GM23338 (cell line): ENCODE measurements around the gene PRPS2.

Experiments used
- CREB1 ChIP-seq: fragments of 250-450 bp; sonication (Bioruptor Pico); IDR thresholded peaks from 2 replicates; pipeline ENCODE4 v1.5.0; 2020; ENCODE audit warnings: low read depth, mild to moderate bottlenecking, moderate library complexity
- CTCF ChIP-seq, 2 experiments: fragments of 200-600 bp in 1 of 2; sonication (generic) in 1 of 2; conservative IDR thresholded peaks; 2 replicates each; pipeline versions ENCODE4 v1.5.1 to v1.6.1; 2016 to 2017; ENCODE audit warnings: antibody characterized with exemption in 2 of 2, low read depth in 2 of 2, mild to moderate bottlenecking in 2 of 2, moderate library complexity in 1 of 2
- EZH2 ChIP-seq: fragments of 200-600 bp; sonication (generic); IDR thresholded peaks from one replicate; pipeline ENCODE4 v1.8.0; 2017; ENCODE audit warnings: antibody characterized with exemption, mild to moderate bottlenecking, low read depth; ENCODE audit not compliant: unreplicated experiment
- EZH2phosphoT487 ChIP-seq: fragments of 200-600 bp; sonication (generic); IDR thresholded peaks from one replicate; pipeline ENCODE4 v1.8.1; 2018; ENCODE audit warnings: antibody characterized with exemption; ENCODE audit not compliant: unreplicated experiment
- JUNB ChIP-seq: IDR thresholded peaks from one replicate; pipeline ENCODE4 v1.6.1; 2016; ENCODE audit warnings: antibody characterized with exemption; ENCODE audit not compliant: unreplicated experiment
- NANOG ChIP-seq: IDR thresholded peaks from 2 replicates; pipeline ENCODE4 v1.6.1; 2016; ENCODE audit warnings: antibody characterized with exemption, borderline replicate concordance
- POLR2AphosphoS5 ChIP-seq: IDR thresholded peaks from 2 replicates; pipeline ENCODE4 v1.6.1; 2016; ENCODE audit warnings: antibody characterized with exemption, low read depth
- REST ChIP-seq: IDR thresholded peaks from one replicate; pipeline ENCODE4 v1.6.1; 2018; ENCODE audit warnings: antibody characterized with exemption; ENCODE audit not compliant: unreplicated experiment
- STAT1 ChIP-seq: IDR thresholded peaks from one replicate; pipeline ENCODE4 v1.6.1; 2016; ENCODE audit warnings: antibody characterized with exemption; ENCODE audit not compliant: unreplicated experiment
- ZNF114 ChIP-seq: fragments of 250-450 bp; sonication (Bioruptor Pico); IDR thresholded peaks from 2 replicates; pipeline ENCODE4 v1.5.0; 2020; ENCODE audit warnings: mild to moderate bottlenecking, moderate library complexity
- ZNF331 ChIP-seq: fragments of 250-450 bp; sonication (Bioruptor Pico); IDR thresholded peaks from 2 replicates; pipeline ENCODE4 v1.5.0; 2020; ENCODE audit warnings: low read depth, mild to moderate bottlenecking, moderate library complexity
- TF ChIP-seq, protein P1 (sequence below): IDR thresholded peaks from 2 replicates; pipeline ENCODE4 v1.6.1; 2016; ENCODE audit warnings: antibody characterized with exemption

DNA sequence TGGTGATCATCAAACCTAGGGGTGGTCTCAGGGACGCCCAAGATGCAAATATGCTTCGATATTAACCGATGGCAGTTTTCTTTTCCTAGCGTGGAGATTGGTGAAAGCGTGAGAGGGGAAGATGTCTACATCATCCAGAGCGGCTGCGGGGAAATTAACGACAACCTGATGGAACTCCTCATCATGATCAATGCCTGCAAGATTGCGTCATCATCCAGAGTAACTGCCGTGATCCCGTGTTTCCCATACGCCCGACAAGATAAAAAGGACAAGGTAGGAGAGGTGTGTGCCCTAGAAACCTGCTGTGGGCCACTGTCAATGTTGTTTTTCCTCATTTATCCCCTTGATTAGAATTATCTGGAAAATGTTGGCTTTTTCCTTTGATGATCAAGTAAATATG lies 7.9 kb downstream of the PRPS2 start:
- TF ChIP-seq CTCF (conservative IDR thresholded peaks at IDR 0.05; ENCODE audit: low read depth in 2 of 2), result no peak
- no peak for TF ChIP-seq CREB1 (CRISPR knock-in tag)
- TF ChIP-seq POLR2AphosphoS5, result no peak
- no peak for TF ChIP-seq EZH2
- TF ChIP-seq JUNB, result no peak
- no peak for TF ChIP-seq REST
- no peak for TF ChIP-seq NANOG
- TF ChIP-seq, protein P1, sequence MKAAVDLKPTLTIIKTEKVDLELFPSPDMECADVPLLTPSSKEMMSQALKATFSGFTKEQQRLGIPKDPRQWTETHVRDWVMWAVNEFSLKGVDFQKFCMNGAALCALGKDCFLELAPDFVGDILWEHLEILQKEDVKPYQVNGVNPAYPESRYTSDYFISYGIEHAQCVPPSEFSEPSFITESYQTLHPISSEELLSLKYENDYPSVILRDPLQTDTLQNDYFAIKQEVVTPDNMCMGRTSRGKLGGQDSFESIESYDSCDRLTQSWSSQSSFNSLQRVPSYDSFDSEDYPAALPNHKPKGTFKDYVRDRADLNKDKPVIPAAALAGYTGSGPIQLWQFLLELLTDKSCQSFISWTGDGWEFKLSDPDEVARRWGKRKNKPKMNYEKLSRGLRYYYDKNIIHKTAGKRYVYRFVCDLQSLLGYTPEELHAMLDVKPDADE, result no peak
- no peak for TF ChIP-seq ZNF331 (CRISPR knock-in tag)
- no peak for TF ChIP-seq EZH2phosphoT487
- TF ChIP-seq STAT1, result no peak
- TF ChIP-seq ZNF114 (CRISPR knock-in tag), result no peak
